Endothelial cell of umbilical vein (primary cell): Measurements from ENCODE around the gene EFHC1. TPM values are rescaled to one million over a fixed set of nuclear protein-coding genes. Genes with fewer than 3 reads are reported as not detected.
A peak's percentile ranks its signal among the peaks of the same experiment; 100 is the strongest.

Experiments used
- BruUV-seq: library from RNA; stranded (reverse); fragments of 400-500 nt; replicated peaks from 2 replicates; lab custom pipeline; 2021; lab: Mats Ljungman, UMichigan
- CTCF ChIA-PET: fragments of 300-600, 350-600 bp; sonication (Branson Sonifier 250); formaldehyde crosslinking; loops from one replicate; lab custom pipeline; 2021; ENCODE audit warnings: antibody characterized with exemption, inconsistent platforms; lab: Charles Lee
- POLR2A ChIA-PET: fragments of 300-600, 350-600 bp; sonication (Branson Sonifier 250); formaldehyde crosslinking; loops from one replicate; lab custom pipeline; 2021; ENCODE audit warnings: antibody characterized with exemption, inconsistent platforms; lab: Charles Lee
- DNase-seq: peaks from one replicate; pipeline ENCODE4 v3.0.0-alpha.2; 2011; ENCODE audit warnings: low read depth, low spot score
- FAIRE-seq: peaks from 2 replicates; lab custom pipeline; 2011; peaks lifted over from hg19 to GRCh38; lab: Jason Lieb, UNC
- H2AFZ ChIP-seq: 2 replicates; pipeline ENCODE4 v1.6.0; 2012; ENCODE audit warnings: low read depth, low read length, control low read depth, inconsistent platforms
- H3K27ac ChIP-seq: 2 replicates; pipeline ENCODE4 v1.5.1; 2011; ENCODE audit warnings: low read depth, mild to moderate bottlenecking, control low read depth, low read length, moderate library complexity; ENCODE audit not compliant: insufficient read depth
- H3K27me3 ChIP-seq, 2 experiments: 2 replicates each; pipeline versions ENCODE4 v1.6.0 to v1.6.1; 2011; ENCODE audit warnings: low read length in 2 of 2, mixed read lengths in 1 of 2; ENCODE audit not compliant: control insufficient read depth in 2 of 2, insufficient read depth in 2 of 2
- H3K36me3 ChIP-seq, 2 experiments: 2 replicates in 1 of 2; 3 replicates in 1 of 2; pipeline ENCODE4 v1.5.1; 2011; ENCODE audit warnings: low read length in 2 of 2, mild to moderate bottlenecking in 1 of 2, moderate library complexity in 1 of 2; ENCODE audit not compliant: control insufficient read depth in 2 of 2, insufficient read depth in 2 of 2; ENCODE audit errors: extremely low read depth in 1 of 2
- H3K4me1 ChIP-seq: 3 replicates; pipeline ENCODE4 v1.5.1; 2011; ENCODE audit warnings: mild to moderate bottlenecking, low read length; ENCODE audit not compliant: control insufficient read depth, insufficient read depth; ENCODE audit errors: extremely low read depth
- H3K4me2 ChIP-seq: 2 replicates; pipeline ENCODE4 v1.6.1; 2011; ENCODE audit warnings: low read length, control low read depth, mixed read lengths; ENCODE audit not compliant: insufficient read depth
- H3K4me3 ChIP-seq, 3 experiments: fragments of 200-600 bp in 1 of 3; sonication (generic), shearing (Covaris generic) in 1 of 3; replicated peaks in 1 of 3; 2 replicates each; pipeline ENCODE4 v1.5.1; 2011 to 2016; ENCODE audit warnings: control low read depth in 3 of 3, low read length in 3 of 3, mild to moderate bottlenecking in 2 of 3, inconsistent platforms in 1 of 3, low read depth in 1 of 3, moderate library complexity in 1 of 3; ENCODE audit not compliant: insufficient read depth in 1 of 3
- H3K79me2 ChIP-seq: 2 replicates; pipeline ENCODE4 v1.6.0; 2012; ENCODE audit warnings: low read length, inconsistent platforms; ENCODE audit not compliant: control insufficient read depth, insufficient read depth
- H3K9ac ChIP-seq: replicated peaks from 2 replicates; pipeline ENCODE3; 2011; ENCODE audit warnings: low read length, control low read depth; ENCODE audit not compliant: insufficient read depth; ENCODE audit errors: extremely low read depth
- H3K9me1 ChIP-seq: replicated peaks from 3 replicates; pipeline ENCODE4 v1.6.0; 2011; ENCODE audit warnings: mild to moderate bottlenecking, low read length; ENCODE audit not compliant: control insufficient read depth, insufficient read depth; ENCODE audit errors: extremely low read depth
- H3K9me3 ChIP-seq: replicated peaks from 2 replicates; pipeline ENCODE4 v1.5.1; 2012; ENCODE audit warnings: low read length, inconsistent platforms; ENCODE audit not compliant: control insufficient read depth, insufficient read depth
- H4K20me1 ChIP-seq: replicated peaks from 2 replicates; pipeline ENCODE3; 2011; ENCODE audit warnings: mild to moderate bottlenecking, low read length; ENCODE audit not compliant: control insufficient read depth, insufficient read depth; ENCODE audit errors: extremely low read depth
- CTCF ChIP-seq, 2 donors: IDR thresholded peaks; 1 replicate in 1 of 2; 2 replicates in 1 of 2; pipeline ENCODE4 v1.5.1; 2011; ENCODE audit warnings: low read length in 2 of 2, mild to moderate bottlenecking in 2 of 2, moderate library complexity in 2 of 2, control low read depth in 1 of 2, inconsistent platforms in 1 of 2, low read depth in 1 of 2; ENCODE audit not compliant: insufficient read depth in 1 of 2; ENCODE audit errors: extremely low read depth in 1 of 2
- EZH2 ChIP-seq: IDR thresholded peaks from 2 replicates; pipeline ENCODE4 v1.6.1; 2012; ENCODE audit warnings: borderline replicate concordance, low read depth, mild to moderate bottlenecking, moderate library complexity, low read length, inconsistent platforms; ENCODE audit not compliant: severe bottlenecking
- FOS ChIP-seq: IDR thresholded peaks from 2 replicates; pipeline ENCODE4 v1.6.1; 2011; ENCODE audit warnings: mild to moderate bottlenecking, low read length, moderate library complexity, borderline replicate concordance; ENCODE audit not compliant: insufficient read depth
- GATA2 ChIP-seq: IDR thresholded peaks from 2 replicates; pipeline ENCODE4 v1.7.0; 2011; ENCODE audit warnings: low read depth, mild to moderate bottlenecking, moderate library complexity, mixed read lengths, low read length; ENCODE audit not compliant: insufficient read length, insufficient read depth
- JUN ChIP-seq: IDR thresholded peaks from 2 replicates; pipeline ENCODE4 v1.6.1; 2011; ENCODE audit warnings: borderline replicate concordance, low read depth; ENCODE audit not compliant: insufficient read length, insufficient read depth
- MAX ChIP-seq: IDR thresholded peaks from 2 replicates; pipeline ENCODE4 v1.6.1; 2011; ENCODE audit not compliant: insufficient read depth, insufficient read length
- MYC ChIP-seq: IDR thresholded peaks from one replicate; pipeline ENCODE4 v1.6.1; 2011; ENCODE audit warnings: mild to moderate bottlenecking, low read depth, low read length
- POLR2AphosphoS5 ChIP-seq: IDR thresholded peaks from 2 replicates; pipeline ENCODE4 v1.6.1; 2012; ENCODE audit warnings: low read depth, mild to moderate bottlenecking, control low read depth, low read length, moderate library complexity; ENCODE audit not compliant: insufficient read depth
- dilution Hi-C: fragments of 300-500 bp; cut with MboI; formaldehyde crosslinking; loops from one replicate; pipeline ENCODE4 v1.15.0; 2019; ENCODE audit warnings: low sequenced_read_pairs; ENCODE audit not compliant: extremely low pct_ligation_motif_present
- intact Hi-C: fragments of 100-400 bp; cut with micrococcal nuclease; formaldehyde crosslinking; loops from one replicate; pipeline ENCODE4 v1.10.0; 2022
- polyA plus RNA-seq, 4 experiments: library from polyadenylated mRNA; depleted of rRNA in 3 of 4; stranded (reverse) in 3 of 4; unstranded in 1 of 4; fragments of >200 nt; gene quantifications; 2 replicates each; pipeline versions ENCODE4 v1.2.1 to v1.2.3, GENCODE V29; 2011 to 2012; ENCODE audit warnings: missing spikeins in 1 of 4
- total RNA-seq: library from RNA; stranded (reverse); gene quantifications from 2 replicates; pipeline ENCODE4 v1.2.3, GENCODE V29; 2021

EFHC1 gene
- total and polyA plus RNA-seq, 2 donors (not counting 3 experiments of a cell fraction or from before 2014, with no cell fraction given), result 14.6 to 17.6 TPM

DNA sequence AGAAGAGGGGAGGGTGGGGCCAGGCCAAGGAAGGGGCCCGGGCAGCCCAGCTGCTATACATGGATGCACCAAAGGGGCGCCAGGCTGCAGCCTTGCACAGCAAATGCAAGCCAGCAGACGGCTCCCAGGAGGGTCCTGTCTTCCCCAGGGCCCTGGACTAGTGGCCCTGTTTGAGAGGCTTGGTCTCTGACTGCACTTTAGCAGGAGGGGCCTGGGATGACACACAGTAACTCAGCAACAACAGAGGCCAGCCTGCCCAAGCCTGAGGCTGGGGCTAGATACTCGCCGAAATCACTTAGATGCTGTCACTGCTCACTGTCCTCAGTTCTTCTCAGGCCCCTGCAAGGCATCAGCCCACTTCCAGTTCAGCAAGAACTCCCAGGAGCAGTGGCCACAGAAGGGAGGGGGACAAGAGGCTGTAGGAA lies 83.2 kb downstream of the EFHC1 start:
- BruUV-seq, result no TSS peak
- DNase-seq (no peak), FAIRE-seq (peak; percentile 28)
- peaks cover 26% of the 10 kb centered on the region for H3K4me1 ChIP-seq
- H4K20me1 ChIP-seq, result no peaks in the 10 kb centered on the region
- H3K9ac ChIP-seq, result no peak overlapping the region
- no peaks in the 10 kb centered on the region for H3K27me3 ChIP-seq
- H3K9me3 ChIP-seq, result no peaks in the 10 kb centered on the region
- intact Hi-C loops (no loop called here), dilution Hi-C loops (no loop called here)
- no peak for TF ChIP-seq GATA2
- TF ChIP-seq POLR2AphosphoS5, result no peak
- no peak for TF ChIP-seq MYC
- TF ChIP-seq JUN, result no peak
- no peak for TF ChIP-seq EZH2
- no peak for TF ChIP-seq MAX
- no peak for TF ChIP-seq CTCF (IDR thresholded peaks at IDR 0.05; ENCODE audit: extremely low read depth in 1 of 2, insufficient read depth in 1 of 2, low read depth in 1 of 2, low read length in 2 of 2)
- no peak for TF ChIP-seq FOS
- no peaks in the 10 kb centered on the region for H3K9me1 ChIP-seq
- peaks cover 25 to 62% of the 10 kb centered on the region in 2 experiments for H3K36me3 ChIP-seq
- H3K4me3 ChIP-seq, result no peak overlapping the region
- H3K27ac ChIP-seq, result peak overlapping the region; percentile 79
- no peaks in the 10 kb centered on the region for H3K79me2 ChIP-seq
- H2AFZ ChIP-seq, result no peak overlapping the region
- ChIA-PET POLR2A (no interaction called here), CTCF (interaction anchor here (1.4 kb wide), 1 partner anchor 10 kb away, joined by 6 read pairs; no protein-coding TSS in a partner anchor)
- H3K4me2 ChIP-seq, result no peak overlapping the region
